SH-SY5Y (cell line): ENCODE measurements around the gene TTC33.

Experiments used
- GATA2 ChIP-seq: IDR thresholded peaks from 2 replicates; pipeline ENCODE4 v1.6.1; 2011; ENCODE audit warnings: mild to moderate bottlenecking, low read depth, low read length
- GATA3 ChIP-seq: IDR thresholded peaks from 2 replicates; pipeline ENCODE4 v1.6.1; 2011; ENCODE audit warnings: low read depth, mild to moderate bottlenecking, low read length, moderate library complexity

DNA sequence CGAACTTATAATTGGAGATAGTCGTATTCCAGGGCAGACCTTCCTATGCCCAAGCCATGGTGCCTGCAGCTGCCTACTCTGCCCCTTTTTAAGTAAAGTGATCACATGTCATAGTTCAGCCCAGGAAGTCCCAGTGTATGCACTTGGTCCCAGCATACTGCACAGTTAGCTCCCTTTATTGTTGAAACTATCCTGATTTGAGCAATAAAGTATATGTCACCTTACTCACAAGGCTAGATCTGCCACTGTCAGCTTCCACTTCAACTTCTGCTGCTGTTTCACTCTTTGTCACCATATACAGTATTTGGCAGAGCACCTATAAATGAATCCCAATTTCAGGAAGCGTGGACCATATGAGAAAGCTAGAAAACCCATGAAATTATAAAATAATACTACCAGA lies 179.8 kb downstream of the TTC33 start:
- TF ChIP-seq GATA2 = no peak
- no peak for TF ChIP-seq GATA3
